Measurements from ENCODE around the gene CDH4. TPM values are rescaled to one million over a fixed set of nuclear protein-coding genes. Genes with fewer than 3 reads are reported as not detected.
"Not testable (repeated sequence)": the region's sequence is repeated elsewhere in the genome, so short reads cannot be mapped to it uniquely, and the experiment has no call there.

Gene CDH4
- total and polyA plus RNA-seq, 5 donors from 2014 or later, result 0.07 to 0.69 (median 0.49) TPM; not detected in 1

GRCh38 chr20:61420781-61421180 lies 168.7 kb downstream of the CDH4 start:
- no peak overlapping the region for H3K27ac ChIP-seq (ENCODE audit: insufficient read depth, low read length, poor library complexity, severe bottlenecking)
- Mint-ChIP-seq H3K27ac (no peak overlapping the region), H3K4me1 (no peaks in the 10 kb centered on the region), H3K27me3 (no peaks in the 10 kb centered on the region), H3K4me3 (no peak overlapping the region), H3K36me3 (no peaks in the 10 kb centered on the region), H3K9me3 (peaks cover 0 to 2% (median 0%) of the 10 kb centered on the region in 7 donors)
- H3K36me3 ChIP-seq (ENCODE audit: control insufficient read depth, insufficient read depth, low read length), result no peaks in the 10 kb centered on the region
- DNase-seq (no peak), ATAC-seq (ENCODE audit: low read depth in 2 of 2) (no peak)
- no peaks in the 10 kb centered on the region for H3K27me3 ChIP-seq (ENCODE audit: control insufficient read depth, insufficient read depth, low read length)
- H3K9me3 ChIP-seq (ENCODE audit: control insufficient read depth in 2 of 2, low read length in 2 of 2), result no peaks in the 10 kb centered on the region
- H3K4me1 ChIP-seq (ENCODE audit: control insufficient read depth, insufficient read depth, low read length, poor library complexity, severe bottlenecking), result no peaks in the 10 kb centered on the region
- no peak overlapping the region for H3K4me3 ChIP-seq (ENCODE audit: low read depth, low read length)

- Histone ChIP-seq H3K4me3 (ENCODE audit: low read depth, low read length) (no peak overlapping the region), H3K9me3 (ENCODE audit: control insufficient read depth in 2 of 2, low read length in 2 of 2) (no peaks in the 10 kb centered on the region), H3K27me3 (ENCODE audit: control insufficient read depth, insufficient read depth, low read length) (no peaks in the 10 kb centered on the region), H3K36me3 (ENCODE audit: control insufficient read depth, insufficient read depth, low read length) (no peaks in the 10 kb centered on the region), H3K4me1 (ENCODE audit: control insufficient read depth, insufficient read depth, low read length, poor library complexity, severe bottlenecking) (no peaks in the 10 kb centered on the region), H3K27ac (ENCODE audit: insufficient read depth, low read length, poor library complexity, severe bottlenecking) (no peak overlapping the region)
- Mint-ChIP-seq H3K4me3 (no peak overlapping the region), H3K36me3 (no peaks in the 10 kb centered on the region), H3K9me3 (peaks cover 0 to 2% (median 0%) of the 10 kb centered on the region in 7 donors), H3K4me1 (no peaks in the 10 kb centered on the region), H3K27ac (no peak overlapping the region), H3K27me3 (no peaks in the 10 kb centered on the region)
- DNase-seq (no peak), ATAC-seq (ENCODE audit: low read depth in 2 of 2) (no peak)
Measured at GRCh38 chr20:61422636-61423425, 170.8 kb downstream of the CDH4 start.

GRCh38 chr20:61424011-61424627 lies 172.1 kb downstream of the CDH4 start:
- no peaks in the 10 kb centered on the region for H3K9me3 ChIP-seq (ENCODE audit: control insufficient read depth in 2 of 2, low read length in 2 of 2)
- no peak for ATAC-seq (ENCODE audit: low read depth in 2 of 2)
- no peak overlapping the region for H3K27ac ChIP-seq (ENCODE audit: insufficient read depth, low read length, poor library complexity, severe bottlenecking)
- Mint-ChIP-seq H3K4me1 (no peaks in the 10 kb centered on the region), H3K4me3 (no peak overlapping the region), H3K27me3 (no peaks in the 10 kb centered on the region), H3K9me3 (peaks cover 0 to 2% (median 0%) of the 10 kb centered on the region in 7 donors), H3K36me3 (no peaks in the 10 kb centered on the region), H3K27ac (no peak overlapping the region)
- H3K27me3 ChIP-seq (ENCODE audit: control insufficient read depth, insufficient read depth, low read length), result no peaks in the 10 kb centered on the region
- no peaks in the 10 kb centered on the region for H3K4me1 ChIP-seq (ENCODE audit: control insufficient read depth, insufficient read depth, low read length, poor library complexity, severe bottlenecking)
- H3K36me3 ChIP-seq (ENCODE audit: control insufficient read depth, insufficient read depth, low read length), result no peaks in the 10 kb centered on the region
- no peak for DNase-seq
- H3K4me3 ChIP-seq (ENCODE audit: low read depth, low read length), result no peak overlapping the region

- no peaks in the 10 kb centered on the region for H3K27me3 Mint-ChIP-seq
- no peak for ATAC-seq (ENCODE audit: low read depth in 2 of 2)
- H3K4me1 Mint-ChIP-seq, result no peaks in the 10 kb centered on the region
Measured at GRCh38 chr20:61424628-61425420, 172.8 kb downstream of the CDH4 start.

GRCh38 chr20:61425541-61425991 lies 173.5 kb downstream of the CDH4 start:
- not testable (repeated sequence) for H3K4me1 ChIP-seq (ENCODE audit: control insufficient read depth, insufficient read depth, low read length, poor library complexity, severe bottlenecking); H3K4me3 ChIP-seq (ENCODE audit: low read depth, low read length); ATAC-seq (ENCODE audit: low read depth in 2 of 2); H3K27ac Mint-ChIP-seq; H3K27me3 ChIP-seq (ENCODE audit: control insufficient read depth, insufficient read depth, low read length); DNase-seq; H3K4me1 Mint-ChIP-seq; H3K36me3 Mint-ChIP-seq; H3K4me3 Mint-ChIP-seq; H3K27me3 Mint-ChIP-seq; H3K9me3 ChIP-seq (ENCODE audit: control insufficient read depth in 2 of 2, low read length in 2 of 2); H3K36me3 ChIP-seq (ENCODE audit: control insufficient read depth, insufficient read depth, low read length); H3K9me3 Mint-ChIP-seq; H3K27ac ChIP-seq (ENCODE audit: insufficient read depth, low read length, poor library complexity, severe bottlenecking)

More at GRCh38 chr20:61424628-61425420, 172.8 kb downstream of the CDH4 start:
- no peaks in the 10 kb centered on the region for H3K36me3 Mint-ChIP-seq
- no peak for DNase-seq
- Histone ChIP-seq H3K27ac (ENCODE audit: insufficient read depth, low read length, poor library complexity, severe bottlenecking) (no peak overlapping the region), H3K4me3 (ENCODE audit: low read depth, low read length) (no peak overlapping the region), H3K9me3 (ENCODE audit: control insufficient read depth in 2 of 2, low read length in 2 of 2) (no peaks in the 10 kb centered on the region), H3K27me3 (ENCODE audit: control insufficient read depth, insufficient read depth, low read length) (no peaks in the 10 kb centered on the region), H3K36me3 (ENCODE audit: control insufficient read depth, insufficient read depth, low read length) (no peaks in the 10 kb centered on the region), H3K4me1 (ENCODE audit: control insufficient read depth, insufficient read depth, low read length, poor library complexity, severe bottlenecking) (no peaks in the 10 kb centered on the region)
- no peak overlapping the region for H3K4me3 Mint-ChIP-seq
- peaks cover 0 to under 1% (median 0%) of the 10 kb centered on the region in 7 donors for H3K9me3 Mint-ChIP-seq
- no peak overlapping the region for H3K27ac Mint-ChIP-seq

DNA sequence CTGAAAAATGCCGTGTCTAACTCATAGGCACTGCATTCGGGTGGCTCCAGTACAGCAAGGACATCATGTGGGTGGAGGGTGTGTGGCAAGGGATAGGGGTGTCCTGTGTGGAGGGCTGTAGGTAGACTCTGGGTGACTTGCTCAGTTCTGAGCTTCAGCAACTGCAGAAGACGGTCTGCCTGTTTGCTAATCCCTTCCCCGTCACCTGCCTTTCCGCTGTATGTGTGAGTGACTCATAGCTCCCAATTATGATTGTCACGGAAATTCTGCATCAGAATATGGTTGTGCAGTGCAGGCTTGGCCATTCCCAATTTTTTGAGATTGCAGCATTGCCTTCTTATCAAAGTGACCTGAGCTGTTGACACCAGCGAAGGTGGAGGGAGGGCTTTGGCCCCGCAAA lies 174.3 kb downstream of the CDH4 start:
- Histone ChIP-seq H3K4me3 (ENCODE audit: low read depth, low read length) (no peak overlapping the region), H3K4me1 (ENCODE audit: control insufficient read depth, insufficient read depth, low read length, poor library complexity, severe bottlenecking) (no peaks in the 10 kb centered on the region), H3K27ac (ENCODE audit: insufficient read depth, low read length, poor library complexity, severe bottlenecking) (no peak overlapping the region), H3K36me3 (ENCODE audit: control insufficient read depth, insufficient read depth, low read length) (no peaks in the 10 kb centered on the region), H3K9me3 (ENCODE audit: control insufficient read depth in 2 of 2, low read length in 2 of 2) (no peaks in the 10 kb centered on the region), H3K27me3 (ENCODE audit: control insufficient read depth, insufficient read depth, low read length) (no peaks in the 10 kb centered on the region)
- Mint-ChIP-seq H3K4me1 (no peaks in the 10 kb centered on the region), H3K9me3 (no peaks in the 10 kb centered on the region), H3K27ac (no peak overlapping the region), H3K36me3 (no peaks in the 10 kb centered on the region), H3K4me3 (no peak overlapping the region), H3K27me3 (no peaks in the 10 kb centered on the region)
- DNase-seq (no peak), ATAC-seq (ENCODE audit: low read depth in 2 of 2) (no peak)

DNA sequence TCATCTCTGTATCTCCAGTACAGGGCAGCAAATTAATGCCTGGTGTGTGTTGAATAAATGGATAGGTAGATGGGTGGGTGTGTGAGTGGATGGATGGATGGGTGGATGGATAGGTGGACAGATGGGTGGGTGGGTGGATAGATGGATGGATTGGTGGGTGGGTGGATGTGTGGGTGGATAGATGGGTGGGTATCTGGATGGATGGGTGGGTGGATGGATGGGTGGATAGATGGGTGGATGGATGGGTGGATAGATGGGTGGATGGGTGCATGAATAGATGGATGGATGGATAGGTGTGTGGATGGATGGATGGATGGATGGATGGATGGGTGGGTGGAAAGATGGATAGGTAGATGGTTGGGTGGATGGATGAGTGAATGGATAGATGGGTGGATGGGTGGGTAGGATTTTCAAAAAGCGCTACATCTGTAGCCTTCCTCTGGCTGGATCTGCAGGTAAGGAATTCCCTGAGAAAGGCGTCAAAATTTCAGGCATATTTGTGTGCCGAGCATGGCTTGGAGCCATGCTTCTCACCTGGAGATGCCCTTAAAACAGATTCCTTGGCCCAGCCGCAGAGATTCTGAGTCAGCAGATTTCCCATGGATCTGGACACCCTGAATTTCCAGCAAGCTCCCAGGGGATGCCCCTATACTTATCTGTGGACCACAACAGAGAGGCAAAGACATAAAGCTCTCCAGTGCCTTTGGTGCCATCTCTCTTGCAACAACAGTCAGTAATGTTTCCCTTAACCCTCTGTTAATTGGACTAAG lies 177.6 kb downstream of the CDH4 start:
- ATAC-seq (ENCODE audit: low read depth in 2 of 2) (no peak), DNase-seq (no peak)
- Mint-ChIP-seq H3K9me3 (peaks cover 0 to 1% (median 0%) of the 10 kb centered on the region in 7 donors), H3K27me3 (no peaks in the 10 kb centered on the region), H3K4me3 (no peak overlapping the region), H3K36me3 (no peaks in the 10 kb centered on the region), H3K4me1 (no peaks in the 10 kb centered on the region), H3K27ac (no peak overlapping the region)
- Histone ChIP-seq H3K4me1 (ENCODE audit: control insufficient read depth, insufficient read depth, low read length, poor library complexity, severe bottlenecking) (no peaks in the 10 kb centered on the region), H3K9me3 (ENCODE audit: control insufficient read depth in 2 of 2, low read length in 2 of 2) (no peaks in the 10 kb centered on the region), H3K27ac (ENCODE audit: insufficient read depth, low read length, poor library complexity, severe bottlenecking) (no peak overlapping the region), H3K36me3 (ENCODE audit: control insufficient read depth, insufficient read depth, low read length) (no peaks in the 10 kb centered on the region), H3K27me3 (ENCODE audit: control insufficient read depth, insufficient read depth, low read length) (no peaks in the 10 kb centered on the region), H3K4me3 (ENCODE audit: low read depth, low read length) (no peak overlapping the region)

Data from CD4-positive, CD25-positive, alpha-beta regulatory T cell (primary cell).